HepG2 (cell line): ENCODE data around the gene ZNF584. TPM values are rescaled to one million over a fixed set of nuclear protein-coding genes. Genes with fewer than 3 reads are reported as not detected.

Experiments used
- AGO1 ChIP-seq: fragments of 200-400 bp; formaldehyde crosslinking; IDR thresholded peaks from 2 replicates; pipeline ENCODE4 v1.6.1; 2017; ENCODE audit warnings: mild to moderate bottlenecking, low read depth, low read length, moderate library complexity; ENCODE audit not compliant: poor library complexity, severe bottlenecking
- FOXA1 ChIP-seq, 2 experiments: fragments of 450-650 bp in 1 of 2; sonication (generic) in 1 of 2; formaldehyde crosslinking in 1 of 2; IDR thresholded peaks; 2 replicates each; pipeline versions ENCODE4 v1.4.0 to v1.6.1; 2016 to 2020; ENCODE audit warnings: missing genetic modification reagents in 1 of 2
- MNT ChIP-seq: fragments of 450-650 bp; IDR thresholded peaks from 2 replicates; pipeline ENCODE4 v1.6.1; 2016
- PHF5A ChIP-seq: IDR thresholded peaks from one replicate; pipeline ENCODE4 v1.6.1; 2018; ENCODE audit warnings: low read depth, missing genetic modification reagents; ENCODE audit not compliant: unreplicated experiment
- PRPF4 ChIP-seq: fragments of 200-400 bp; formaldehyde crosslinking; IDR thresholded peaks from 2 replicates; pipeline ENCODE4 v1.6.1; 2016; ENCODE audit warnings: low read length, low read depth; ENCODE audit not compliant: poor library complexity, severe bottlenecking
- RAD51 ChIP-seq: fragments of 450-650 bp; IDR thresholded peaks from 2 replicates; pipeline ENCODE4 v1.6.1; 2016; ENCODE audit warnings: borderline replicate concordance
- SMARCC2 ChIP-seq: fragments of 450-650 bp; IDR thresholded peaks from 2 replicates; pipeline ENCODE4 v1.6.1; 2017; ENCODE audit warnings: antibody characterized with exemption, mild to moderate bottlenecking
- SP140L ChIP-seq: sonication (generic); formaldehyde crosslinking; IDR thresholded peaks from 2 replicates; pipeline ENCODE4 v1.4.0; 2020; ENCODE audit warnings: missing genetic modification reagents, borderline replicate concordance
- ZBTB1 ChIP-seq: sonication (generic); formaldehyde crosslinking; IDR thresholded peaks from 2 replicates; pipeline ENCODE4 v1.4.0; 2020; ENCODE audit warnings: missing genetic modification reagents, borderline replicate concordance
- ZMAT3 ChIP-seq: sonication (generic); formaldehyde crosslinking; conservative IDR thresholded peaks from 2 replicates; pipeline ENCODE4 v1.7.0; 2021; ENCODE audit warnings: missing genetic modification reagents
- ZNF260 ChIP-seq: sonication (generic); formaldehyde crosslinking; IDR thresholded peaks from 2 replicates; pipeline ENCODE4 v1.4.0; 2020; ENCODE audit warnings: missing genetic modification reagents, low read depth, mild to moderate bottlenecking, borderline replicate concordance
- ZNF30 ChIP-seq: sonication (generic); formaldehyde crosslinking; IDR thresholded peaks from 2 replicates; pipeline ENCODE4 v1.5.0; 2020; ENCODE audit warnings: mild to moderate bottlenecking, missing genetic modification reagents
- ZNF367 ChIP-seq: sonication (generic); formaldehyde crosslinking; IDR thresholded peaks from 2 replicates; pipeline ENCODE4 v1.4.0; 2020; ENCODE audit warnings: missing genetic modification reagents, borderline replicate concordance
- ZNF639 ChIP-seq: conservative IDR thresholded peaks from 2 replicates; pipeline ENCODE4 v1.6.1; 2018; ENCODE audit warnings: missing genetic modification reagents
- ZNF678 ChIP-seq: sonication (generic); formaldehyde crosslinking; IDR thresholded peaks from 2 replicates; pipeline ENCODE4 v1.4.0; 2020; ENCODE audit warnings: mild to moderate bottlenecking, missing genetic modification reagents
- ZNF777 ChIP-seq: sonication (generic); formaldehyde crosslinking; IDR thresholded peaks from 2 replicates; pipeline ENCODE4 v1.4.0; 2020; ENCODE audit warnings: missing genetic modification reagents
- polyA plus RNA-seq, 8 experiments: library from polyadenylated mRNA; depleted of rRNA in 3 of 8; stranded (reverse) in 7 of 8; unstranded in 1 of 8; fragments of >200 nt; fragmentation: Illumina TruSeq in 4 of 8; extraction: Trizol in 4 of 8; gene quantifications; 2 replicates each; pipeline versions ENCODE4 v1.2.1 to v1.2.3, GENCODE V29; 2011 to 2016; ENCODE audit warnings: low read depth in 4 of 8, missing spikeins in 1 of 8, mixed read lengths in 1 of 8; ENCODE audit not compliant: insufficient read depth in 1 of 8
- total RNA-seq, 5 experiments: library from RNA; depleted of rRNA; stranded (reverse); fragments of >200 nt; fragmentation: Illumina TruSeq; extraction: Trizol; gene quantifications; 2 replicates each; pipeline ENCODE4 v1.2.3, GENCODE V29; 2016; ENCODE audit warnings: low read depth in 1 of 5
- TF ChIP-seq, protein P1 (sequence below): IDR thresholded peaks from 2 replicates; pipeline ENCODE4 v1.6.1; 2016; ENCODE audit warnings: low read depth, missing genetic modification reagents, missing compliant biosample characterization
- TF ChIP-seq, protein P2 (sequence below): sonication (generic); formaldehyde crosslinking; IDR thresholded peaks from 2 replicates; pipeline ENCODE4 v1.8.0; 2023; ENCODE audit warnings: mild to moderate bottlenecking, missing genetic modification reagents

ZNF584 gene
- total and polyA plus RNA-seq, 2 of the 13 experiments (the other 11 are each of a cell fraction or from before 2014, with no cell fraction given), result 2.4 to 7.0 TPM

GRCh38 chr19:58451358-58452101 lies 43.1 kb downstream of the ZNF584 start, which contains the start of gene ZNF324B (continued):
- TF ChIP-seq, protein P1, sequence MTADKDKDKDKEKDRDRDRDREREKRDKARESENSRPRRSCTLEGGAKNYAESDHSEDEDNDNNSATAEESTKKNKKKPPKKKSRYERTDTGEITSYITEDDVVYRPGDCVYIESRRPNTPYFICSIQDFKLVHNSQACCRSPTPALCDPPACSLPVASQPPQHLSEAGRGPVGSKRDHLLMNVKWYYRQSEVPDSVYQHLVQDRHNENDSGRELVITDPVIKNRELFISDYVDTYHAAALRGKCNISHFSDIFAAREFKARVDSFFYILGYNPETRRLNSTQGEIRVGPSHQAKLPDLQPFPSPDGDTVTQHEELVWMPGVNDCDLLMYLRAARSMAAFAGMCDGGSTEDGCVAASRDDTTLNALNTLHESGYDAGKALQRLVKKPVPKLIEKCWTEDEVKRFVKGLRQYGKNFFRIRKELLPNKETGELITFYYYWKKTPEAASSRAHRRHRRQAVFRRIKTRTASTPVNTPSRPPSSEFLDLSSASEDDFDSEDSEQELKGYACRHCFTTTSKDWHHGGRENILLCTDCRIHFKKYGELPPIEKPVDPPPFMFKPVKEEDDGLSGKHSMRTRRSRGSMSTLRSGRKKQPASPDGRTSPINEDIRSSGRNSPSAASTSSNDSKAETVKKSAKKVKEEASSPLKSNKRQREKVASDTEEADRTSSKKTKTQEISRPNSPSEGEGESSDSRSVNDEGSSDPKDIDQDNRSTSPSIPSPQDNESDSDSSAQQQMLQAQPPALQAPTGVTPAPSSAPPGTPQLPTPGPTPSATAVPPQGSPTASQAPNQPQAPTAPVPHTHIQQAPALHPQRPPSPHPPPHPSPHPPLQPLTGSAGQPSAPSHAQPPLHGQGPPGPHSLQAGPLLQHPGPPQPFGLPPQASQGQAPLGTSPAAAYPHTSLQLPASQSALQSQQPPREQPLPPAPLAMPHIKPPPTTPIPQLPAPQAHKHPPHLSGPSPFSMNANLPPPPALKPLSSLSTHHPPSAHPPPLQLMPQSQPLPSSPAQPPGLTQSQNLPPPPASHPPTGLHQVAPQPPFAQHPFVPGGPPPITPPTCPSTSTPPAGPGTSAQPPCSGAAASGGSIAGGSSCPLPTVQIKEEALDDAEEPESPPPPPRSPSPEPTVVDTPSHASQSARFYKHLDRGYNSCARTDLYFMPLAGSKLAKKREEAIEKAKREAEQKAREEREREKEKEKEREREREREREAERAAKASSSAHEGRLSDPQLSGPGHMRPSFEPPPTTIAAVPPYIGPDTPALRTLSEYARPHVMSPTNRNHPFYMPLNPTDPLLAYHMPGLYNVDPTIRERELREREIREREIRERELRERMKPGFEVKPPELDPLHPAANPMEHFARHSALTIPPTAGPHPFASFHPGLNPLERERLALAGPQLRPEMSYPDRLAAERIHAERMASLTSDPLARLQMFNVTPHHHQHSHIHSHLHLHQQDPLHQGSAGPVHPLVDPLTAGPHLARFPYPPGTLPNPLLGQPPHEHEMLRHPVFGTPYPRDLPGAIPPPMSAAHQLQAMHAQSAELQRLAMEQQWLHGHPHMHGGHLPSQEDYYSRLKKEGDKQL, result no peak
- TF ChIP-seq SMARCC2 (no peak), RAD51 (no peak), ZNF678 (CRISPR knock-in tag) (no peak), SP140L (no peak), ZMAT3 (no peak), ZNF777 (CRISPR knock-in tag) (no peak), PRPF4 (no peak), MNT (peak; percentile 48), ZNF260 (CRISPR knock-in tag) (no peak), FOXA1 (IDR thresholded peaks at IDR 0.05) (no peak), FOXA1 (CRISPR knock-in tag; IDR thresholded peaks at IDR 0.05) (0 out of 2 replicates have a peak, but pooled peaks have one; percentile 19), ZNF639 (CRISPR knock-in tag) (no peak), ZNF367 (CRISPR knock-in tag) (no peak), ZBTB1 (CRISPR knock-in tag) (no peak), ZNF30 (CRISPR knock-in tag) (no peak), AGO1 (peak; percentile 34), PHF5A (CRISPR knock-in tag) (no peak)
- TF ChIP-seq, protein P2, sequence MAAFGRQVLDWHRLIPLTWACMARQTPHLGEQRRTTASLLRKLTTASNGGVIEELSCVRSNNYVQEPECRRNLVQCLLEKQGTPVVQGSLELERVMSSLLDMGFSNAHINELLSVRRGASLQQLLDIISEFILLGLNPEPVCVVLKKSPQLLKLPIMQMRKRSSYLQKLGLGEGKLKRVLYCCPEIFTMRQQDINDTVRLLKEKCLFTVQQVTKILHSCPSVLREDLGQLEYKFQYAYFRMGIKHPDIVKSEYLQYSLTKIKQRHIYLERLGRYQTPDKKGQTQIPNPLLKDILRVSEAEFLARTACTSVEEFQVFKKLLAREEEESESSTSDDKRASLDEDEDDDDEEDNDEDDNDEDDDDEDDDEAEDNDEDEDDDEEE (CRISPR knock-in tag), result no peak
